ENCODE results near the gene TMOD3.

TMOD3 gene

GRCh38 chr15:51924156-51925068 is 95.0 kb downstream of the TMOD3 start:
- Histone ChIP-seq H3K23ac (ENCODE audit: low read length) (no peak overlapping the region), H3K18ac (ENCODE audit: low read length) (no peak overlapping the region), H4K5ac (ENCODE audit: low read length) (no peak overlapping the region), H3K4me2 (ENCODE audit: low read length) (no peak overlapping the region), H3K4me1 (ENCODE audit: control insufficient read depth, low read depth, low read length) (no peaks in the 10 kb centered on the region), H3K4me3 (ENCODE audit: low read length) (no peak overlapping the region), H2AK5ac (ENCODE audit: low read length) (no peak overlapping the region), H4K8ac (ENCODE audit: low read depth, low read length) (no peak overlapping the region), H2BK15ac (replicated peaks; ENCODE audit: low read depth) (no peak overlapping the region), H3K56ac (ENCODE audit: low read length) (no peak overlapping the region), H3K79me1 (ENCODE audit: low read length) (no peaks in the 10 kb centered on the region), H3K79me2 (ENCODE audit: control insufficient read depth, insufficient read depth, low read length) (no peaks in the 10 kb centered on the region), H3K27ac (ENCODE audit: low read depth, low read length) (no peak overlapping the region), H2BK120ac (ENCODE audit: low read depth, low read length) (no peak overlapping the region), H3K36me3 (ENCODE audit: control insufficient read depth, insufficient read depth, low read length) (peaks cover 1% of the 10 kb centered on the region), H3K4ac (ENCODE audit: low read depth, low read length) (no peak overlapping the region), H3K9ac (ENCODE audit: low read length) (no peak overlapping the region), H3K27me3 (ENCODE audit: insufficient read depth, low read length, poor library complexity) (no peaks in the 10 kb centered on the region), H2BK5ac (ENCODE audit: low read length) (no peak overlapping the region)
- no CpG with 5 or more reads among the region's 11 CpGs for WGBS (ENCODE audit: extremely low coverage, insufficient coverage, low lambda C conversion rate)
- DNase-seq = peak; percentile 55

DNA sequence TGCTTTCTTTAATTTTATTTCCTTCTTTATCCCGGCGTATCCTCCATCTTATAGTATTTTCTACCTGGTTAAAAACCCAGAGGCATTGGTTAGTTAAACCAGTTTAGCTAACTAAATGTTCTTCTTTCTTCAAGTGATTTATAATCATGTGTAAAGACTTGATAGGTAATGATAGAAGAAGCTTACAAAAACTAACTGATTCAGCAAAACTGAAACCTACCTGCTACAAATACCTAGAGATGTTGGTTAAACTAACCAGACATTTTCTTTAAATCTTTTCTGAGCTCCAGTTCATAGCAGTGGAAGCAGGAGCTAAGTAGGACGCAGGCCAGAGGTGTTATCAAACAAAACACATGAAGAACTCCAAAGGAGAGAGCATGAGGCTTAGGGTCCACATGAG is 97.4 kb downstream of the TMOD3 start:
- Histone ChIP-seq H3K18ac (ENCODE audit: low read length) (no peak overlapping the region), H4K8ac (ENCODE audit: low read depth, low read length) (no peak overlapping the region), H3K4ac (ENCODE audit: low read depth, low read length) (no peak overlapping the region), H3K9ac (ENCODE audit: low read length) (no peak overlapping the region), H3K27ac (ENCODE audit: low read depth, low read length) (no peak overlapping the region), H2BK5ac (ENCODE audit: low read length) (no peak overlapping the region), H3K56ac (ENCODE audit: low read length) (no peak overlapping the region), H2BK15ac (replicated peaks; ENCODE audit: low read depth) (no peak overlapping the region), H2BK120ac (ENCODE audit: low read depth, low read length) (no peak overlapping the region), H2AK5ac (ENCODE audit: low read length) (no peak overlapping the region), H3K23ac (ENCODE audit: low read length) (no peak overlapping the region), H3K4me1 (ENCODE audit: control insufficient read depth, low read depth, low read length) (no peaks in the 10 kb centered on the region), H4K5ac (ENCODE audit: low read length) (no peak overlapping the region), H3K36me3 (ENCODE audit: control insufficient read depth, insufficient read depth, low read length) (no peaks in the 10 kb centered on the region), H3K27me3 (ENCODE audit: insufficient read depth, low read length, poor library complexity) (no peaks in the 10 kb centered on the region), H3K79me1 (ENCODE audit: low read length) (no peaks in the 10 kb centered on the region), H3K4me2 (ENCODE audit: low read length) (no peak overlapping the region), H3K79me2 (ENCODE audit: control insufficient read depth, insufficient read depth, low read length) (no peaks in the 10 kb centered on the region), H3K4me3 (ENCODE audit: low read length) (no peak overlapping the region)
- DNase-seq = no peak
- WGBS (ENCODE audit: extremely low coverage, insufficient coverage, low lambda C conversion rate) = no CpG with 5 or more reads among the region's 3 CpGs

- H3K27me3 ChIP-seq (ENCODE audit: insufficient read depth, low read length, poor library complexity) = no peaks in the 10 kb centered on the region
- H3K27ac ChIP-seq (ENCODE audit: low read depth, low read length) = no peak overlapping the region
- H3K79me2 ChIP-seq (ENCODE audit: control insufficient read depth, insufficient read depth, low read length) = no peaks in the 10 kb centered on the region
- no peak overlapping the region for H2BK120ac ChIP-seq (ENCODE audit: low read depth, low read length)
- H3K4me2 ChIP-seq (ENCODE audit: low read length) = no peak overlapping the region
- H4K5ac ChIP-seq (ENCODE audit: low read length) = no peak overlapping the region
- H3K9ac ChIP-seq (ENCODE audit: low read length) = no peak overlapping the region
- no peak overlapping the region for H3K4ac ChIP-seq (ENCODE audit: low read depth, low read length)
- no peaks in the 10 kb centered on the region for H3K4me1 ChIP-seq (ENCODE audit: control insufficient read depth, low read depth, low read length)
- H2BK5ac ChIP-seq (ENCODE audit: low read length) = no peak overlapping the region
- no peaks in the 10 kb centered on the region for H3K79me1 ChIP-seq (ENCODE audit: low read length)
- no peak overlapping the region for H3K56ac ChIP-seq (ENCODE audit: low read length)
- no peak overlapping the region for H3K23ac ChIP-seq (ENCODE audit: low read length)
- no peak overlapping the region for H2AK5ac ChIP-seq (ENCODE audit: low read length)
- no CpG with 5 or more reads among the region's 3 CpGs for WGBS (ENCODE audit: extremely low coverage, insufficient coverage, low lambda C conversion rate)
- H3K18ac ChIP-seq (ENCODE audit: low read length) = no peak overlapping the region
- H3K4me3 ChIP-seq (ENCODE audit: low read length) = no peak overlapping the region
- no peaks in the 10 kb centered on the region for H3K36me3 ChIP-seq (ENCODE audit: control insufficient read depth, insufficient read depth, low read length)
- DNase-seq = no peak
- no peak overlapping the region for H4K8ac ChIP-seq (ENCODE audit: low read depth, low read length)
- H2BK15ac ChIP-seq (replicated peaks; ENCODE audit: low read depth) = no peak overlapping the region
Measured at GRCh38 chr15:51931016-51931415, 101.6 kb downstream of the TMOD3 start.

DNA sequence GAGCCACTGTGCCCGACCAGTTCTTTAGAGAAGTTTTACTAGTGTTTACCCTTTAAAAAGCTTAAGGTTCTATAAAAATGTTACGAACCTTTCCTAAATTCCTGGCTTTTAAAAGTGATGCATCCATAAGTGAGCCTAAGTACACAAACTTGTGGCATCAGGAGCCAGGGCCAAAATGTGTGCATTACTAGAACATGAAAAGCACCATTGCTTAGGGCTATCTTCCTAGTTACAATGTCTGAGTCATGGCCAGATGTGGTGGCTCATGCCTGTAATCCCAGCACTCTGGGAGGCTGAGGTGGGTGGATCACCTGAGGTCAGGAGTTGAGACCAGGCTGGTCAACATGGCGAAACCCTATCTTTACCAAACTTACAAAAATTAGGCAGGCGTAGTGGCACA is 102.2 kb downstream of the TMOD3 start:
- WGBS (ENCODE audit: extremely low coverage, insufficient coverage, low lambda C conversion rate) = no CpG with 5 or more reads among the region's 4 CpGs
- Histone ChIP-seq H4K8ac (ENCODE audit: low read depth, low read length) (no peak overlapping the region), H4K5ac (ENCODE audit: low read length) (no peak overlapping the region), H3K4ac (ENCODE audit: low read depth, low read length) (no peak overlapping the region), H2BK15ac (replicated peaks; ENCODE audit: low read depth) (no peak overlapping the region), H3K9ac (ENCODE audit: low read length) (no peak overlapping the region), H3K4me1 (ENCODE audit: control insufficient read depth, low read depth, low read length) (no peaks in the 10 kb centered on the region), H3K23ac (ENCODE audit: low read length) (no peak overlapping the region), H3K56ac (ENCODE audit: low read length) (no peak overlapping the region), H2AK5ac (ENCODE audit: low read length) (no peak overlapping the region), H3K27ac (ENCODE audit: low read depth, low read length) (no peak overlapping the region), H3K36me3 (ENCODE audit: control insufficient read depth, insufficient read depth, low read length) (no peaks in the 10 kb centered on the region), H3K79me1 (ENCODE audit: low read length) (no peaks in the 10 kb centered on the region), H3K4me3 (ENCODE audit: low read length) (no peak overlapping the region), H2BK5ac (ENCODE audit: low read length) (no peak overlapping the region), H2BK120ac (ENCODE audit: low read depth, low read length) (no peak overlapping the region), H3K27me3 (ENCODE audit: insufficient read depth, low read length, poor library complexity) (no peaks in the 10 kb centered on the region), H3K79me2 (ENCODE audit: control insufficient read depth, insufficient read depth, low read length) (no peaks in the 10 kb centered on the region), H3K18ac (ENCODE audit: low read length) (no peak overlapping the region), H3K4me2 (ENCODE audit: low read length) (no peak overlapping the region)
- DNase-seq = no peak

- H3K36me3 ChIP-seq (ENCODE audit: control insufficient read depth, insufficient read depth, low read length) = no peaks in the 10 kb centered on the region
- H2BK120ac ChIP-seq (ENCODE audit: low read depth, low read length) = no peak overlapping the region
- H3K4me1 ChIP-seq (ENCODE audit: control insufficient read depth, low read depth, low read length) = no peaks in the 10 kb centered on the region
- no peak overlapping the region for H3K27ac ChIP-seq (ENCODE audit: low read depth, low read length)
- H2BK15ac ChIP-seq (replicated peaks; ENCODE audit: low read depth) = no peak overlapping the region
- no peak for DNase-seq
- H3K4ac ChIP-seq (ENCODE audit: low read depth, low read length) = no peak overlapping the region
- WGBS (ENCODE audit: extremely low coverage, insufficient coverage, low lambda C conversion rate) = no CpG with 5 or more reads among the region's 1 CpG
- H2BK5ac ChIP-seq (ENCODE audit: low read length) = no peak overlapping the region
- no peak overlapping the region for H4K5ac ChIP-seq (ENCODE audit: low read length)
- no peak overlapping the region for H3K4me2 ChIP-seq (ENCODE audit: low read length)
- no peak overlapping the region for H3K23ac ChIP-seq (ENCODE audit: low read length)
- H3K79me2 ChIP-seq (ENCODE audit: control insufficient read depth, insufficient read depth, low read length) = no peaks in the 10 kb centered on the region
- no peak overlapping the region for H3K9ac ChIP-seq (ENCODE audit: low read length)
- H2AK5ac ChIP-seq (ENCODE audit: low read length) = no peak overlapping the region
- H3K27me3 ChIP-seq (ENCODE audit: insufficient read depth, low read length, poor library complexity) = no peaks in the 10 kb centered on the region
- no peaks in the 10 kb centered on the region for H3K79me1 ChIP-seq (ENCODE audit: low read length)
- H3K4me3 ChIP-seq (ENCODE audit: low read length) = no peak overlapping the region
- no peak overlapping the region for H3K56ac ChIP-seq (ENCODE audit: low read length)
- H3K18ac ChIP-seq (ENCODE audit: low read length) = no peak overlapping the region
- H4K8ac ChIP-seq (ENCODE audit: low read depth, low read length) = no peak overlapping the region
Measured at GRCh38 chr15:51932161-51932560, 102.7 kb downstream of the TMOD3 start.
